GM21723 (cell line): ENCODE measurements around the gene GABRP.
"Not testable (repeated sequence)": the region's sequence is repeated elsewhere in the genome, so short reads cannot be mapped to it uniquely, and the experiment has no call there.

Experiments used
- ATAC-seq: cut with Tn5 transposase; IDR thresholded peaks from one replicate; pipeline ENCODE4 v1.9.1; 2021; ENCODE audit warnings: mild to moderate bottlenecking, moderate library complexity; ENCODE audit not compliant: unreplicated experiment

Gene GABRP

GRCh38 chr5:170783498-170784247 is at the start of gene GABRP:
Gene GABRP (plus strand): TSS chr5:170783725. CDS start chr5:170788616, 4,891 bp downstream.
- ATAC-seq: no peak

GRCh38 chr5:170736966-170737365 is 46.6 kb upstream of the GABRP start:
- ATAC-seq: no peak

- no peak for ATAC-seq
Measured at GRCh38 chr5:170737591-170737990, 45.9 kb upstream of the GABRP start.

GRCh38 chr5:170738840-170739239 is 44.7 kb upstream of the GABRP start:
- ATAC-seq: no peak

- no peak for ATAC-seq
Measured at GRCh38 chr5:170739446-170739845, 44.1 kb upstream of the GABRP start.

- ATAC-seq: no peak
Measured at GRCh38 chr5:170740551-170741205, 42.8 kb upstream of the GABRP start.

- ATAC-seq: no peak
Measured at GRCh38 chr5:170741801-170742200, 41.7 kb upstream of the GABRP start.

- no peak for ATAC-seq
Measured at GRCh38 chr5:170743876-170744212, 39.7 kb upstream of the GABRP start.

- no peak for ATAC-seq
Measured at GRCh38 chr5:170745481-170746071, 37.9 kb upstream of the GABRP start.

GRCh38 chr5:170746075-170746960 is 37.2 kb upstream of the GABRP start:
- ATAC-seq: no peak

- ATAC-seq: no peak
Measured at GRCh38 chr5:170746961-170747340, 36.6 kb upstream of the GABRP start.

- ATAC-seq: no peak
Measured at GRCh38 chr5:170747357-170747756, 36.2 kb upstream of the GABRP start.

GRCh38 chr5:170747851-170748250 is 35.7 kb upstream of the GABRP start:
- no peak for ATAC-seq

GRCh38 chr5:170748951-170749471 is 34.5 kb upstream of the GABRP start:
- no peak for ATAC-seq

GRCh38 chr5:170749911-170750431 is 33.6 kb upstream of the GABRP start:
- ATAC-seq: no peak

- no peak for ATAC-seq
Measured at GRCh38 chr5:170750791-170751190, 32.7 kb upstream of the GABRP start.

GRCh38 chr5:170751631-170752030 is 31.9 kb upstream of the GABRP start:
- no peak for ATAC-seq

- no peak for ATAC-seq
Measured at GRCh38 chr5:170752257-170753215, 31.0 kb upstream of the GABRP start.

GRCh38 chr5:170753311-170753710 is 30.2 kb upstream of the GABRP start:
- no peak for ATAC-seq

- not testable (repeated sequence) for ATAC-seq
Measured at GRCh38 chr5:170754508-170754907, 29.0 kb upstream of the GABRP start.
